ENCODE results near the gene SLC47A2. TPM values are rescaled to one million over a fixed set of nuclear protein-coding genes. Genes with fewer than 3 reads are reported as not detected.
"Not testable (repeated sequence)": the region's sequence is repeated elsewhere in the genome, so short reads cannot be mapped to it uniquely, and the experiment has no call there.

The SLC47A2 gene
- total RNA-seq, 2 donors from 2014 or later, result 0.16 to 0.25 TPM

GRCh38 chr17:19671433-19671832 is 45.0 kb downstream of the SLC47A2 start:
- DNase-seq, result no peak
- H3K9ac ChIP-seq (ENCODE audit: low read depth in 2 of 2, low read length in 2 of 2), result no peak overlapping the region

GRCh38 chr17:19670908-19671307 is 45.5 kb downstream of the SLC47A2 start:
- Histone ChIP-seq H3K36me3 (no peaks in the 10 kb centered on the region), H3K4me3 (no peak overlapping the region), H3K27me3 (no peaks in the 10 kb centered on the region), H3K27ac (no peak overlapping the region), H3K4me1 (no peaks in the 10 kb centered on the region), H3K9ac (ENCODE audit: low read depth in 2 of 2, low read length in 2 of 2) (no peak overlapping the region), H3K9me3 (no peaks in the 10 kb centered on the region)
- TF ChIP-seq CTCF (IDR thresholded peaks at IDR 0.05), result no peak
- intact Hi-C loops (cut with DNase I), result loop anchor here (10.0 kb wide), 1 partner anchor 74 kb away; the partner anchor contains the start of gene ALDH3A1
- DNase-seq, result no peak

More at GRCh38 chr17:19671433-19671832, 45.0 kb downstream of the SLC47A2 start:
- TF ChIP-seq CTCF (IDR thresholded peaks at IDR 0.05), result no peak
- H3K4me3 ChIP-seq, result no peak overlapping the region
- no peaks in the 10 kb centered on the region for H3K27me3 ChIP-seq
- no peaks in the 10 kb centered on the region for H3K36me3 ChIP-seq
- no peak overlapping the region for H3K27ac ChIP-seq
- no peaks in the 10 kb centered on the region for H3K9me3 ChIP-seq
- intact Hi-C loops (cut with DNase I), result loop anchor here (10.0 kb wide), 1 partner anchor 73 kb away; the partner anchor contains the start of gene ALDH3A1
- no peaks in the 10 kb centered on the region for H3K4me1 ChIP-seq

GRCh38 chr17:19669680-19670079 is 46.7 kb downstream of the SLC47A2 start:
- not testable (repeated sequence) for H3K36me3 ChIP-seq

GRCh38 chr17:19664821-19665181 is 51.6 kb downstream of the SLC47A2 start:
- H3K27ac ChIP-seq, result no peak overlapping the region
- no peak for TF ChIP-seq CTCF (IDR thresholded peaks at IDR 0.05)
- H3K9me3 ChIP-seq, result no peaks in the 10 kb centered on the region
- no peak overlapping the region for H3K4me3 ChIP-seq
- peaks cover 5% of the 10 kb centered on the region for H3K36me3 ChIP-seq
- intact Hi-C loops (cut with DNase I), result no loop called here
- DNase-seq, result no peak
- no peaks in the 10 kb centered on the region for H3K27me3 ChIP-seq
- no peaks in the 10 kb centered on the region for H3K4me1 ChIP-seq
- no peak overlapping the region for H3K9ac ChIP-seq (ENCODE audit: low read depth in 2 of 2, low read length in 2 of 2)

More at GRCh38 chr17:19669680-19670079, 46.7 kb downstream of the SLC47A2 start:
- not testable (repeated sequence) for H3K27ac ChIP-seq; DNase-seq; H3K9ac ChIP-seq (ENCODE audit: low read depth in 2 of 2, low read length in 2 of 2); H3K4me1 ChIP-seq; H3K27me3 ChIP-seq; H3K9me3 ChIP-seq; H3K4me3 ChIP-seq
- intact Hi-C loops (cut with DNase I), result loop anchor here (10.0 kb wide), 1 partner anchor 75 kb away; the partner anchor contains the start of gene ALDH3A1

GRCh38 chr17:19664136-19664820 is 52.1 kb downstream of the SLC47A2 start:
- no peaks in the 10 kb centered on the region for H3K27me3 ChIP-seq
- TF ChIP-seq CTCF (IDR thresholded peaks at IDR 0.05), result no peak
- no peak overlapping the region for H3K27ac ChIP-seq
- peaks cover 5% of the 10 kb centered on the region for H3K36me3 ChIP-seq
- no peaks in the 10 kb centered on the region for H3K9me3 ChIP-seq
- no peak overlapping the region for H3K4me3 ChIP-seq
- H3K4me1 ChIP-seq, result no peaks in the 10 kb centered on the region
- no peak overlapping the region for H3K9ac ChIP-seq (ENCODE audit: low read depth in 2 of 2, low read length in 2 of 2)
- intact Hi-C loops (cut with DNase I), result no loop called here
- DNase-seq, result no peak

- Histone ChIP-seq H3K36me3 (peaks cover 5% of the 10 kb centered on the region), H3K27me3 (no peaks in the 10 kb centered on the region), H3K9ac (ENCODE audit: low read depth in 2 of 2, low read length in 2 of 2) (no peak overlapping the region), H3K27ac (no peak overlapping the region), H3K4me1 (no peaks in the 10 kb centered on the region), H3K4me3 (no peak overlapping the region), H3K9me3 (no peaks in the 10 kb centered on the region)
- intact Hi-C loops (cut with DNase I), result no loop called here
- DNase-seq, result no peak
- TF ChIP-seq CTCF (IDR thresholded peaks at IDR 0.05), result no peak
These were observed 53.3 kb downstream of the SLC47A2 start for GRCh38 chr17:19663097-19663496.

All from colonic mucosa (tissue), 4 donors.